Gastroesophageal sphincter (tissue), 3 donors: ENCODE measurements around the gene CFAP119.

ENCODE experiments used
- POLR2A ChIP-seq, 2 donors: fragments of 450-650 bp; IDR thresholded peaks; one replicate each; pipeline ENCODE4 v1.6.1; 2017; ENCODE audit warnings: antibody characterized with exemption in 2 of 2, mild to moderate bottlenecking in 2 of 2, moderate library complexity in 1 of 2
- POLR2AphosphoS5 ChIP-seq: sonication (generic); formaldehyde crosslinking; IDR thresholded peaks from one replicate; pipeline ENCODE4 v1.6.1; 2017; ENCODE audit warnings: antibody characterized with exemption
- TF ChIP-seq, protein P1 (sequence below), 4 experiments: fragments of 200-600 bp in 2 of 4; fragments of 450-650 bp in 2 of 4; sonication (generic) in 1 of 4; IDR thresholded peaks; one replicate each; pipeline ENCODE4 v1.5.1; 2017 to 2019; ENCODE audit warnings: antibody characterized with exemption in 4 of 4, mild to moderate bottlenecking in 2 of 4, moderate library complexity in 2 of 4

DNA sequence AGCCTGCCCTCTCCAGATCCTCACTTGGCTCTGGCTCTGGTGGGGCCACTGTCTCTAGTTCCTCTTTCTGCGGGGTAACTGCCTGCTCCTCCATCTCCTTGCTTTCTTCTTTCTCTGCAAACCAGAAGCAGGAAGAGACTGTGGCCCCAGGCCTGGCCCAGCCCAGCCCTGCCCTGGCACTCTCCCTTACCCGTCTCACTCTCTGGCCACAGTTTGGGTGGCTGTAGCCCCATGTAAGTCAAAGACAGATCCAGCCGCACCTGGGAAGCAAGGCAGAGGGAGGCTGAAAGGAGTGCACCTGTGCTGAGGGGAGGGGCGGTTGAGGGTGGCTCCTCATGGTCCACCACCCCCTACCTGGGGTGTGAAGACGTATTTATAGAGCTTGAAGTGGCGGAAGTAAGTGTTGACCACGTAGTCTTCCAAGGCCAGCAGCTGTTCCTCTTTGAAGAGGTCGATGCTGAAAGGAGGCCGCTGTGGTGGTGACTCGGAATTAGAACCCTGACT is 2.8 kb downstream of the CFAP119 start:
- TF ChIP-seq, protein P1, sequence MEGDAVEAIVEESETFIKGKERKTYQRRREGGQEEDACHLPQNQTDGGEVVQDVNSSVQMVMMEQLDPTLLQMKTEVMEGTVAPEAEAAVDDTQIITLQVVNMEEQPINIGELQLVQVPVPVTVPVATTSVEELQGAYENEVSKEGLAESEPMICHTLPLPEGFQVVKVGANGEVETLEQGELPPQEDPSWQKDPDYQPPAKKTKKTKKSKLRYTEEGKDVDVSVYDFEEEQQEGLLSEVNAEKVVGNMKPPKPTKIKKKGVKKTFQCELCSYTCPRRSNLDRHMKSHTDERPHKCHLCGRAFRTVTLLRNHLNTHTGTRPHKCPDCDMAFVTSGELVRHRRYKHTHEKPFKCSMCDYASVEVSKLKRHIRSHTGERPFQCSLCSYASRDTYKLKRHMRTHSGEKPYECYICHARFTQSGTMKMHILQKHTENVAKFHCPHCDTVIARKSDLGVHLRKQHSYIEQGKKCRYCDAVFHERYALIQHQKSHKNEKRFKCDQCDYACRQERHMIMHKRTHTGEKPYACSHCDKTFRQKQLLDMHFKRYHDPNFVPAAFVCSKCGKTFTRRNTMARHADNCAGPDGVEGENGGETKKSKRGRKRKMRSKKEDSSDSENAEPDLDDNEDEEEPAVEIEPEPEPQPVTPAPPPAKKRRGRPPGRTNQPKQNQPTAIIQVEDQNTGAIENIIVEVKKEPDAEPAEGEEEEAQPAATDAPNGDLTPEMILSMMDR (IDR thresholded peaks at IDR 0.05) = no peak
- TF ChIP-seq POLR2A (IDR thresholded peaks at IDR 0.05) (no peak), POLR2AphosphoS5 (no peak)
